ENCODE data around the gene CALD1.
A peak's percentile ranks its signal among the peaks of the same experiment; 100 is the strongest.

Gene CALD1

GRCh38 chr7:134900166-134900982, 120.9 kb downstream of the CALD1 start:
- no peak for DNase-seq

DNA sequence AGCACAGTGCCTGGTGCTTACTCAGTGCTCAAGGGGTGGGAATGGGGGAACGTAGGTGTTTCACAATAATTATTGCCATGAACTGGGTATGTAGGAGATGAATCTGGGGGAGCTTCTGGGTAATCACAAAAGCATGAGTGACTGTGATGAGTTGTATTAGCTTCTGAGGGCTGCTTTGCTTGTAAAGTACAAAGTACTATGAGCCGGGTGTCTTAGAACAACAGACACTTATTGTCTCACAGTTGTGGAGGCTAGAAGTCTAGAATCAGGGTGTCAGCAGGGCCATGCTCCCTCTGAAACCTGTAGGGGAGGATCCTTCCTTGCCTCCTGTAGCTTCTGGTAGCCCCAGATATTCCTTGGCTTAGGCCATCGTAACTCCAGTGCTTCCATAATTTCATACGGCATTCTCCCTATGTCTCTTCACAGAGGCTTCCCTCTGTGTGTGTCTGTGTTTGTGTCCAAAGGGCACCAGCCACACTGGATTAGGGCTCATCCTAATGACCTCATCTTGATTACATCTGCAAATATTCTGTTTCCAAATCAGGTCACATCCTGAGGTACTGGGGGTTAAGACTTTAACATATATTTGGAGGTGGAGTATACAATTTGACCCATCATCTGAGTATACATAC, 122.1 kb downstream of the CALD1 start:
- DNase-seq = no peak

- DNase-seq = no peak
Measured at GRCh38 chr7:134902058-134902457, 122.6 kb downstream of the CALD1 start.

DNA sequence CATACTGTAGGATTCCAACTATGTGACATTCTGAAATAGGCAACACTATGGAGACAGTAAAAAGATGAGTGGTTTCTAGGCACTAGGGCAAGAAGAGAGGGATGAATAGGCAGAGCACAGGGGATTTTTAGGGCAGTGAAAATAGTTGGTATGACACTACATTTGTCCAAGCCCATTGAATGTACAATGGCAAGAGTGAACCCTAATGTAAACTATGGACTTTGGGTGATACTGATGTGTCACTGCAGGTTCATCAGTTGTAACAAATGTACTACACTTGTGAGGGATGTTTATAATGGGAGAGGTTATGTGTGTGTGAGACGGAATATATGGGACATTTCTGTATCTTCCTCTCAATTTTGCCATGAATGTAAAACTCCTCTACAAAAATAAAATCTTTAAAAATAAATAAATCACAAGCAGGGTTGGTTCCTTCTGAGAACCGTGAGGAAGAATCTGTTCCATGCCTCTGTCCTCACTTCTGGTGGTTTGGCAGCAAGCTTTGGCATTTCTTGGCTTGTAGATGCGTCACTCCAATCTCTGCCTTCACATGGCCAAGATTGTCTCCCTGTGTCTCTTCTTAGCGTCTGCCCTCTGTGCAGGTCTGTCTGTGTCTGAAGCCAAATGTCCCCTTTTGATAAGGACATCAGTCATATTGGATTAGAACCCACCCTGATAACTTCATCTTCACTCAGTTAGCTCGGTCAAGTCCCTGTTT, 123.8 kb downstream of the CALD1 start:
- no peak for DNase-seq

DNA sequence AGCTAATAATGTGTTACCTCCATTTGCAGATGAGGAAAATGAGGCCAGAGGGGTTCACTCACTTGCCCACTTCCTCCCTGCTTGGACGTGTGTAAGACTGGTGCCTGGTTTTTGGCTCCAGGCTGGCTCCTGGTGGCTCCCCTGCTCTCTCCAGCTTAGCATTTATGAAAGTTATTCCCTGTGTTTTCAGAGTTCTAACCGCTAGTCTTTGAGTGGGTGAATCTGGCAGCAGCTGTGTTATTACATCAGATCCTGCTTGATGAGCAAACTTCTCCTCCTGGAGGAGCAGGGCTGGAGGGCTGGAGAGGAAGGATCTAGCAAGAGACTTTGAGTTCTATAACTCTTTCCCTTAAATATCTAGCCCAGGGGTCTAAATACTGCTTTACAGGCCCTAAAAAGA, 125.9 kb downstream of the CALD1 start:
- DNase-seq = peak; percentile 23

DNA sequence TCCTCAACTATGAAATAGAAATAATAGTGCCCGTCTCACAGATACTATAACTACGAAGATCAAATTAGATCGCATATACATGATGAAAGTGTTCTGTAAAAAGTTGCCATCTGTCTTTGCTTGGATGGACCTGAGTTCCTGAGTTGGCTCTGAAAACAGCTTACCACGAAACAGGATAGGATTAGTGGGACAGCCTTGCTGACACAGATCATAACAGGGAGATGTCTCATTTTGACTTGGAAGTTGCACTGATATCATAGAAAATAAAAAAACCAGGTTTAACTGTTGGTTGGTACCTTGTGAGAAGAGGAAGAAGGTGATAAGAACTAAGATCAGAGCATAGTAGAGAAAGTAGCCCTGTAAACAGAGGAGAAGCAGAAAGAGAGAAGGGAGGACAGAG, 127.6 kb downstream of the CALD1 start:
- no peak for DNase-seq

DNA sequence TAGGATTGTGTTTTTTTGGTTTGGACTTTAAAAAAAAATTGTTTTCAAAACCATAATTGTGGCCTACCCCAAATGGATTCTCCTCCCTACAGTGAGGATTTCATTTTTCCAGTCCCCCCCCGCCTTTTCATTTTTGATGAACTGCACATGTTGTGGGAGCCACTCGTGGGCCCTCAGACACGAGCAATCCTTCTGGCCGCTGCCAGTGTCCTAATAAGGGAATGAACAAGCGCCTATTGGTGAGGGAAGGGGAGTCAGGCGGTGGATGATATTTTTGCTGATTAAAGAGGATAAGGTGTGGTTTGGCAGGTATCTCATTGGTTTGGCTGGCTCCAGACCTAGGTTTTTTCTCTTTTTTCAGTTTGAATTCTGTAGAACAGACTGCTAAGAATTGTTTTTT, 128.2 kb downstream of the CALD1 start:
- DNase-seq = no peak

GRCh38 chr7:134908289-134908688, 128.9 kb downstream of the CALD1 start:
- no peak for DNase-seq

DNA sequence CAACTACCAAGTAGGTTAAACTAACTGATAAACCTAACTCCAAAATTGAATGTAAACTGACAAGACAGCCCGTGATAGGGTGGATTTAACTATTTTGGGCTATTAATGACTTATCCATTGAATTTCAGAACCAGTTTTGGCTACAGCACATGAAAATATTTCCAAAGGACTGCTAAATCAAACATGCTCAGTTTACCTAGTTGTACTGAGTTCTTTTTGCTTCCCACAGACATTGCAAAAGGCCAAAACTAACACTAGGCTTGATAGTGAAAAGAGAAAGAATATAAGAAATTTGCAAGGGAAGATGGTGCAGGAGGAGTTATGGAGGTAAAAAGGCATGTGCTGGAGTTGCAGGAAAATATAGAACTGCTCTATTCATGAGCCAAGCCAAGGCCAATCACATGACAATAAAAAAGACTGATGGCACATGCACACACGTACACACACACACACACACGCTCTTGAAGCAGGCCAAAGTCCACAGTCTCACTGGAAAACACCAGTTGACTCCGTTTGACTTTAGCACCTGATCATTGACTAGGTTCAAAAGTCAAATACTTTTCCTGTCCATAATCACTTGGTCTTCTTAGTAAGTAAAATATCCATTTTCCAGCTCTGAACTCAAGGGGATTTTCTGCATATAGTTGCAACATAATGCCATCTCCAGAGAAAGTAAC, 130.9 kb downstream of the CALD1 start:
- DNase-seq = no peak

DNA sequence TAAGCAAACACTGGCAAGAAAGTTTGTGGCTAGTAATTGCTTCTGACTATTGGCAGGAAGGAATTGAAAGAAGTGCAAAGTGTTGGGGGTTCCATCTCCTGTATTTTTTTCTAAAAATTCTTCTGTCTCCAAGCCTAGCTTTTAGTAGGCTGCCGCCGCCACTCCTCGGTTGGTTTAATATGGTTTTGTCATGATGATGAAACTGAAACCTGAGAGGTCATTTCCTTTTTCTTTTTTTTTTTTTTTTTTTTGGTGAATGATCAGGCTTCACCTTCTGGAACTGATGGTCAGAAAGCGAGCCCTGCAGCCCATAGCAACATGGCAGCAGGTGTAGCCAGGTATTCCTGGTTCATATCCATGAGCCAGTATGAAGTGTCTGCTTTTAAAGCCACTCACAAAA, 131.5 kb downstream of the CALD1 start:
- DNase-seq = no peak

DNA sequence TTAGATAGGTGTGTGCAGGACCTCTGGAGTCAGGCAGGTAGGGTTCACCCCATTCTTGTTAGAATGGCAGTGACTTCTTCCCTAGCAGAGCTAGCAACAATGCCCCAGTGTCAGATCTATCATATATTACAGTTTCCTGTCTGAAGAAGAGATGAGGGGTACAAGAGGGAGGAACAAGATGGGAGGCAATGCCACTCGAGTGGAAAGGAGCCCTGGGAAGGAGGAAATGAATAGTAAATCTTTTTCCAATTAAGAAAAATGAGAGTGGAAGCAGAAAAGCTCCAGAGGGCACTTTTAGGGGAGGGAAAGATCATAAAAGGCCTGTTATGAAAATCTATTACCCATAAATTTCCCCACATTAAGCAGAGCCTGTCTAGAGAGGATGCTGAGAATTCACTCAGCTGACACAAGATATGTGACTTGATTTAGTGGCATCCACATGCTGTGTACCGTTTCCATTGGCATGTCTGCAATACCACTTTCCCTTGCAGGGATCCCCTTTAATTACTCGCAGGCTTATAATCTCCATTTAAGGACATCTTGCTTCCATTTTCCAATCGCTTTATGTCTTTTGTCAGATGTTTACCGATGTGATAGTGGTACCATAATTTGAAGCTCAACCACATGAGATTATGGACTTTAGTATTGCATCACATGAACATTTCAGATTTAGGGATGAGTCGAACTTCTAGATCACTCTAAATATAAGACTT, 136.9 kb downstream of the CALD1 start:
- DNase-seq = no peak

DNA sequence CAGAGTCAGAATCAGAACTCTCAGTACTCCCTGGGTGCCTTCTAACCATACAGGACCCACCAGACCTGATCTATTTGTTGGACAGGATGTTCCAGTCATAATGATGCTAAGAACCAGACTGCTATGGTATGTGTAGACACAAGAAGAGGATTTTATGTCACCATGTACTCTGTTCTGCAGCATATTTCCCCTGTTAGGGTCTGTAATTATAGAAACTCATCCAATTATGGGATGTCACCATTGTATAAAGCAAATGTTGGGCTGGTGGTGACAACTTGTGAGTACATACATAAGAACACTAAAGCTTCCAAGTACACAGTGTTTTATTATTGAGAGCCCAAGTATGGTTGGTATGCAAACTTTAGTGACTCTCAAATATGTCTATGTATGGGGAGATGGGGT, 139.8 kb downstream of the CALD1 start:
- DNase-seq = no peak

GRCh38 chr7:134920026-134920753, 140.8 kb downstream of the CALD1 start:
- no peak for DNase-seq

- DNase-seq = peak; percentile 69
Measured at GRCh38 chr7:134922720-134923704, 143.6 kb downstream of the CALD1 start.

DNA sequence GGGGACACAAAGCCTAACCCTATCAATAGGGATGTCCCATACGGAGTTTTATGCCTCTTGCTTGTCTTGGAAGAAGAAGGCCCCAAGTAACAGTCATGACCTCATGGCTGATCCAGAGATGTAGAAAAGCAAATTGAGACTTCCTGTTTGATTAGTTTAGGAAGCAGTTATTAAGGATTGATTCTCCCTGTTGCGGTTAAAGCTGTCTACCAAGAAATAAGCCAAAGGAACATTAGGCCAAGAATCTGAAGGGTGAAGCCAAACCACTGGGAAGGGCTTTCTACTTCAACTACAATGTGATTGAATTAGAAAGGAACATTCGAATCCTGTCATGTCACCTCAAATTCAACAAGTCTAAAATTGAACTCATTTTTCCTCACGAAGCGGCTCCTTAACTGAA, 146.3 kb downstream of the CALD1 start:
- DNase-seq = no peak

DNA sequence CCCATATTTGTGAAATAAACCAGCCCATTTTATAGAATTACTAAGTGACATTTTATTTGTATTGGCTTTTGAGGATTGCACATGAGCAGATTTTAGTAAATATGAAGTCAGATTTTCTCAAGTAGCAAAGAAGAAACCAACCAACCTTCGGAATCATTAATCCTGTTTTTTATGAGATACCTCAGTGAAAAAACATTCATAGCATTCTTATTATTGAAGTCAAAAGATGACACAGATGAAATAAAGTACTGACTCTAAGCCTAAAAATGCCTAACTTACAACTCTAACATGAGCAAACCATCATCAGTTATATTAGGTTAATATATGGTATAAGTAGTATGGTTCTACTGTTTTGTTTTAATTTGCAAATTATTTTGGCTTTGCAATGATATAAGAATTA, 147.0 kb downstream of the CALD1 start:
- DNase-seq = no peak

DNA sequence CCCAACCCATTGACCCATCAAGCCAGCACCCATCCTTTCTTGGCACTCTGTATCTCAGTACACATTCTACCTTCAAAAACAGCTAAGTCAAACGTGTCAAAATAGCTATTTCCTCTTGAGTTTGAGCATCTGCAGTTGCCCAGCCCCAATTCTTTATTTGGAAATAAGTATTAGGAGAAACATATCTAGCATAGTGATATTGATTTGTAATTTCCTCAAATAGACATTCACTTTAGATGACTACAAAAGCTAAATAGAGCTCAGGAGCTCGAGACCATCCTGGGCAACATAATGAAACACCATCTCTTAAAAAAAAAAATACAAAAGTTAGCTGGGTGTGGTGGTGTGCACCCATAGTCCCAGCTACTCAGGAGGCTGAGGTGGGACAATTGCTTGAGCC, 147.6 kb downstream of the CALD1 start:
- DNase-seq = no peak

DNA sequence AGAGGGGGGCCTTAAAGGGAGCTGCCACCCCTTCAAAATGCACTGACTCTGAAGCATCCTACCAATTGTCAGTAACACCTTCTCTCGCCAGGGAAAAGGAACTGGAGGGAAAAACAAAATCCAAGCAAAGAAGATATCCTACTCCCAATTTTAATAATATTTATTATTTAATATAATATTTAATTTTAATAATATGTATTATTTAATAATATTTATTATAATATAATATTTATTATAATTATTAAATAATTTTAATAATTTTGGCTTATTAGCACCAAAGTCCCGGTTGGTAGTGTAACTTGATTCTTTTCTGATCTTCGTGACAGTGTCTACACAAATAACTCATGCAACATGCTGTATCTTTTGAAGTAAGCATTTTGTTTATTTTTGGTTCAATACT, 148.3 kb downstream of the CALD1 start:
- no peak for DNase-seq

GRCh38 chr7:134928554-134928953, 149.1 kb downstream of the CALD1 start:
- no peak for DNase-seq

- DNase-seq = peak; percentile 16
Measured at GRCh38 chr7:134931487-134931886, 152.1 kb downstream of the CALD1 start.
